Endothelial cell of umbilical vein (primary cell): ENCODE measurements around the gene GLYATL2. TPM values are rescaled to one million over a fixed set of nuclear protein-coding genes. Genes with fewer than 3 reads are reported as not detected.

ENCODE experiments used
- BruUV-seq: library from RNA; stranded (reverse); fragments of 400-500 nt; replicated peaks from 2 replicates; lab custom pipeline; 2021; lab: Mats Ljungman, UMichigan
- CTCF ChIA-PET: fragments of 300-600, 350-600 bp; sonication (Branson Sonifier 250); formaldehyde crosslinking; loops from one replicate; lab custom pipeline; 2021; ENCODE audit warnings: antibody characterized with exemption, inconsistent platforms; lab: Charles Lee
- POLR2A ChIA-PET: fragments of 300-600, 350-600 bp; sonication (Branson Sonifier 250); formaldehyde crosslinking; loops from one replicate; lab custom pipeline; 2021; ENCODE audit warnings: antibody characterized with exemption, inconsistent platforms; lab: Charles Lee
- DNase-seq: peaks from one replicate; pipeline ENCODE4 v3.0.0-alpha.2; 2011; ENCODE audit warnings: low read depth, low spot score
- FAIRE-seq: peaks from 2 replicates; lab custom pipeline; 2011; peaks lifted over from hg19 to GRCh38; lab: Jason Lieb, UNC
- H2AFZ ChIP-seq: 2 replicates; pipeline ENCODE4 v1.6.0; 2012; ENCODE audit warnings: low read depth, low read length, control low read depth, inconsistent platforms
- H3K27ac ChIP-seq: 2 replicates; pipeline ENCODE4 v1.5.1; 2011; ENCODE audit warnings: low read depth, mild to moderate bottlenecking, control low read depth, low read length, moderate library complexity; ENCODE audit not compliant: insufficient read depth
- H3K27me3 ChIP-seq, 2 experiments: 2 replicates each; pipeline versions ENCODE4 v1.6.0 to v1.6.1; 2011; ENCODE audit warnings: low read length in 2 of 2, mixed read lengths in 1 of 2; ENCODE audit not compliant: control insufficient read depth in 2 of 2, insufficient read depth in 2 of 2
- H3K36me3 ChIP-seq, 2 experiments: 2 replicates in 1 of 2; 3 replicates in 1 of 2; pipeline ENCODE4 v1.5.1; 2011; ENCODE audit warnings: low read length in 2 of 2, mild to moderate bottlenecking in 1 of 2, moderate library complexity in 1 of 2; ENCODE audit not compliant: control insufficient read depth in 2 of 2, insufficient read depth in 2 of 2; ENCODE audit errors: extremely low read depth in 1 of 2
- H3K4me1 ChIP-seq: 3 replicates; pipeline ENCODE4 v1.5.1; 2011; ENCODE audit warnings: mild to moderate bottlenecking, low read length; ENCODE audit not compliant: control insufficient read depth, insufficient read depth; ENCODE audit errors: extremely low read depth
- H3K4me2 ChIP-seq: 2 replicates; pipeline ENCODE4 v1.6.1; 2011; ENCODE audit warnings: low read length, control low read depth, mixed read lengths; ENCODE audit not compliant: insufficient read depth
- H3K4me3 ChIP-seq, 3 experiments: fragments of 200-600 bp in 1 of 3; sonication (generic), shearing (Covaris generic) in 1 of 3; replicated peaks in 1 of 3; 2 replicates each; pipeline ENCODE4 v1.5.1; 2011 to 2016; ENCODE audit warnings: control low read depth in 3 of 3, low read length in 3 of 3, mild to moderate bottlenecking in 2 of 3, inconsistent platforms in 1 of 3, low read depth in 1 of 3, moderate library complexity in 1 of 3; ENCODE audit not compliant: insufficient read depth in 1 of 3
- H3K79me2 ChIP-seq: 2 replicates; pipeline ENCODE4 v1.6.0; 2012; ENCODE audit warnings: low read length, inconsistent platforms; ENCODE audit not compliant: control insufficient read depth, insufficient read depth
- H3K9ac ChIP-seq: replicated peaks from 2 replicates; pipeline ENCODE3; 2011; ENCODE audit warnings: low read length, control low read depth; ENCODE audit not compliant: insufficient read depth; ENCODE audit errors: extremely low read depth
- H3K9me1 ChIP-seq: replicated peaks from 3 replicates; pipeline ENCODE4 v1.6.0; 2011; ENCODE audit warnings: mild to moderate bottlenecking, low read length; ENCODE audit not compliant: control insufficient read depth, insufficient read depth; ENCODE audit errors: extremely low read depth
- H3K9me3 ChIP-seq: replicated peaks from 2 replicates; pipeline ENCODE4 v1.5.1; 2012; ENCODE audit warnings: low read length, inconsistent platforms; ENCODE audit not compliant: control insufficient read depth, insufficient read depth
- H4K20me1 ChIP-seq: replicated peaks from 2 replicates; pipeline ENCODE3; 2011; ENCODE audit warnings: mild to moderate bottlenecking, low read length; ENCODE audit not compliant: control insufficient read depth, insufficient read depth; ENCODE audit errors: extremely low read depth
- EZH2 ChIP-seq: IDR thresholded peaks from 2 replicates; pipeline ENCODE4 v1.6.1; 2012; ENCODE audit warnings: borderline replicate concordance, low read depth, mild to moderate bottlenecking, moderate library complexity, low read length, inconsistent platforms; ENCODE audit not compliant: severe bottlenecking
- FOS ChIP-seq: IDR thresholded peaks from 2 replicates; pipeline ENCODE4 v1.6.1; 2011; ENCODE audit warnings: mild to moderate bottlenecking, low read length, moderate library complexity, borderline replicate concordance; ENCODE audit not compliant: insufficient read depth
- GATA2 ChIP-seq: IDR thresholded peaks from 2 replicates; pipeline ENCODE4 v1.7.0; 2011; ENCODE audit warnings: low read depth, mild to moderate bottlenecking, moderate library complexity, mixed read lengths, low read length; ENCODE audit not compliant: insufficient read length, insufficient read depth
- JUN ChIP-seq: IDR thresholded peaks from 2 replicates; pipeline ENCODE4 v1.6.1; 2011; ENCODE audit warnings: borderline replicate concordance, low read depth; ENCODE audit not compliant: insufficient read length, insufficient read depth
- MYC ChIP-seq: IDR thresholded peaks from one replicate; pipeline ENCODE4 v1.6.1; 2011; ENCODE audit warnings: mild to moderate bottlenecking, low read depth, low read length
- POLR2A ChIP-seq: IDR thresholded peaks from 2 replicates; pipeline ENCODE4 v1.6.1; 2012; ENCODE audit warnings: low read depth, mild to moderate bottlenecking, control low read depth, low read length
- POLR2AphosphoS5 ChIP-seq: IDR thresholded peaks from 2 replicates; pipeline ENCODE4 v1.6.1; 2012; ENCODE audit warnings: low read depth, mild to moderate bottlenecking, control low read depth, low read length, moderate library complexity; ENCODE audit not compliant: insufficient read depth
- dilution Hi-C: fragments of 300-500 bp; cut with MboI; formaldehyde crosslinking; loops from one replicate; pipeline ENCODE4 v1.15.0; 2019; ENCODE audit warnings: low sequenced_read_pairs; ENCODE audit not compliant: extremely low pct_ligation_motif_present
- intact Hi-C: fragments of 100-400 bp; cut with micrococcal nuclease; formaldehyde crosslinking; loops from one replicate; pipeline ENCODE4 v1.10.0; 2022
- polyA plus RNA-seq, 4 experiments: library from polyadenylated mRNA; depleted of rRNA in 3 of 4; stranded (reverse) in 3 of 4; unstranded in 1 of 4; fragments of >200 nt; gene quantifications; 2 replicates each; pipeline versions ENCODE4 v1.2.1 to v1.2.3, GENCODE V29; 2011 to 2012; ENCODE audit warnings: missing spikeins in 1 of 4
- total RNA-seq: library from RNA; stranded (reverse); gene quantifications from 2 replicates; pipeline ENCODE4 v1.2.3, GENCODE V29; 2021
- TF ChIP-seq, protein P1 (sequence below): IDR thresholded peaks from 2 replicates; pipeline ENCODE4 v1.6.1; 2011; ENCODE audit not compliant: insufficient read depth, insufficient read length
- TF ChIP-seq, protein P2 (sequence below), 2 donors: IDR thresholded peaks; 1 replicate in 1 of 2; 2 replicates in 1 of 2; pipeline ENCODE4 v1.5.1; 2011; ENCODE audit warnings: low read length in 2 of 2, mild to moderate bottlenecking in 2 of 2, moderate library complexity in 2 of 2, control low read depth in 1 of 2, inconsistent platforms in 1 of 2, low read depth in 1 of 2; ENCODE audit not compliant: insufficient read depth in 1 of 2; ENCODE audit errors: extremely low read depth in 1 of 2

The GLYATL2 gene
- total and polyA plus RNA-seq, 2 donors (not counting 3 experiments of a cell fraction or from before 2014, with no cell fraction given): not detected

DNA sequence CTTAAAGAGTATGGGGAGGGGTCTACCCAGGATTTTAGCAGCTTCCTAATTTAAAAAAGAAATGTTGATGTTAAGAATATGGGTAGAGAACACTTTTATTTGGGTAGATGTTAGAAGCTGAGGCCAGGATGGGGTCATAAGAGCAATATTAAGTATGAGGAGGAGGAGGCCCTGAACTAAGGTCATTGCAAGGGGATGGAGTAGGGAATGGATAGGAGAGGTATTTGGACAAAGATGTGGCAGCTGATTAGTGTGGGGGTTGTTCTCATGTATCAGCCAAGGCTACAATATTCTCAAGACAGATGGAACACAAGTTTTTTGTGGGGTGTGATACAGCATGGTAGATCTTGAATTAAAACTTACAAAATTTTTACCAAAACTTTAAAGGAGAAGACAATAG is 35.7 kb upstream of the GLYATL2 start:
- Histone ChIP-seq H3K9ac (no peak overlapping the region), H3K79me2 (no peaks in the 10 kb centered on the region), H4K20me1 (no peaks in the 10 kb centered on the region), H3K4me2 (no peak overlapping the region), H3K36me3 (no peaks in the 10 kb centered on the region), H2AFZ (no peak overlapping the region), H3K27ac (no peak overlapping the region), H3K4me1 (no peaks in the 10 kb centered on the region), H3K4me3 (no peak overlapping the region), H3K9me3 (no peaks in the 10 kb centered on the region), H3K9me1 (no peaks in the 10 kb centered on the region), H3K27me3 (no peaks in the 10 kb centered on the region)
- intact Hi-C loops: no loop called here
- DNase-seq: no peak
- BruUV-seq: no TSS peak
- CTCF ChIA-PET: no interaction called here
- TF ChIP-seq FOS: no peak
- TF ChIP-seq, protein P1, sequence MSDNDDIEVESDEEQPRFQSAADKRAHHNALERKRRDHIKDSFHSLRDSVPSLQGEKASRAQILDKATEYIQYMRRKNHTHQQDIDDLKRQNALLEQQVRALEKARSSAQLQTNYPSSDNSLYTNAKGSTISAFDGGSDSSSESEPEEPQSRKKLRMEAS: no peak
- no peak for TF ChIP-seq POLR2A
- no peak for TF ChIP-seq MYC
- TF ChIP-seq GATA2: no peak
- POLR2A ChIA-PET: no interaction called here
- dilution Hi-C loops: no loop called here
- FAIRE-seq: no peak

DNA sequence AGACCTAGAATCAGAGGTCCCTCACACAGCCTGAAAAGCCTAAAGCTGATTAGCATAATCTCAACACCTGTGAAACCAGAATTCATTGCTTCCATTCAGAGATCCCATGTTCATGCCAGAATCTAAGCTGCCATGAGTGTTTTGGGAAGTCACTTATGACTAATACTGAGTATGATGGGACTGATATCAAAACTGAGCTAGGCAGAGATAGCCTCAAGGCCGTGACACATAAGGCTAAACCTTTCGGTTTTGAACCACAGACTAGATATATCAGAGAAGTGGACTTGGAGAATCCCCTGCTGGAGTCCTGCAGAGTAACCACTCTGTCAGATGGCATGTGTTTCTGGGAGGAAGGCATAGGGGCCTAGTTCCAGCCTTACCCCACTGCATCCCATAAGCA is 23.1 kb upstream of the GLYATL2 start:
- intact Hi-C loops (no loop called here), dilution Hi-C loops (no loop called here)
- TF ChIP-seq, protein P1: no peak
- TF ChIP-seq, protein P2, sequence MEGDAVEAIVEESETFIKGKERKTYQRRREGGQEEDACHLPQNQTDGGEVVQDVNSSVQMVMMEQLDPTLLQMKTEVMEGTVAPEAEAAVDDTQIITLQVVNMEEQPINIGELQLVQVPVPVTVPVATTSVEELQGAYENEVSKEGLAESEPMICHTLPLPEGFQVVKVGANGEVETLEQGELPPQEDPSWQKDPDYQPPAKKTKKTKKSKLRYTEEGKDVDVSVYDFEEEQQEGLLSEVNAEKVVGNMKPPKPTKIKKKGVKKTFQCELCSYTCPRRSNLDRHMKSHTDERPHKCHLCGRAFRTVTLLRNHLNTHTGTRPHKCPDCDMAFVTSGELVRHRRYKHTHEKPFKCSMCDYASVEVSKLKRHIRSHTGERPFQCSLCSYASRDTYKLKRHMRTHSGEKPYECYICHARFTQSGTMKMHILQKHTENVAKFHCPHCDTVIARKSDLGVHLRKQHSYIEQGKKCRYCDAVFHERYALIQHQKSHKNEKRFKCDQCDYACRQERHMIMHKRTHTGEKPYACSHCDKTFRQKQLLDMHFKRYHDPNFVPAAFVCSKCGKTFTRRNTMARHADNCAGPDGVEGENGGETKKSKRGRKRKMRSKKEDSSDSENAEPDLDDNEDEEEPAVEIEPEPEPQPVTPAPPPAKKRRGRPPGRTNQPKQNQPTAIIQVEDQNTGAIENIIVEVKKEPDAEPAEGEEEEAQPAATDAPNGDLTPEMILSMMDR (IDR thresholded peaks at IDR 0.05; ENCODE audit: extremely low read depth in 1 of 2, insufficient read depth in 1 of 2, low read depth in 1 of 2, low read length in 2 of 2): no peak
- TF ChIP-seq FOS (no peak), MYC (no peak), JUN (no peak), GATA2 (no peak), EZH2 (no peak), POLR2A (no peak), POLR2AphosphoS5 (no peak)
- Histone ChIP-seq H2AFZ (no peak overlapping the region), H3K36me3 (no peaks in the 10 kb centered on the region), H3K27me3 (no peaks in the 10 kb centered on the region), H3K4me1 (no peaks in the 10 kb centered on the region), H3K9me3 (no peaks in the 10 kb centered on the region), H4K20me1 (no peaks in the 10 kb centered on the region), H3K9ac (no peak overlapping the region), H3K4me2 (no peak overlapping the region), H3K9me1 (no peaks in the 10 kb centered on the region), H3K79me2 (no peaks in the 10 kb centered on the region), H3K27ac (no peak overlapping the region), H3K4me3 (no peak overlapping the region)
- POLR2A ChIA-PET: no interaction called here
- FAIRE-seq (no peak), DNase-seq (no peak)
- no TSS peak for BruUV-seq
- CTCF ChIA-PET: no interaction called here
